HepG2 (cell line): ENCODE data around the gene XPO5. TPM values are rescaled to one million over a fixed set of nuclear protein-coding genes. Genes with fewer than 3 reads are reported as not detected.

ENCODE experiments used
- BORCS8-MEF2B ChIP-seq: sonication (generic); formaldehyde crosslinking; IDR thresholded peaks from 2 replicates; pipeline ENCODE4 v1.8.0; 2022; ENCODE audit warnings: mild to moderate bottlenecking, missing genetic modification reagents
- DR1 ChIP-seq: sonication (generic); formaldehyde crosslinking; IDR thresholded peaks from 2 replicates; pipeline ENCODE4 v1.8.0; 2021; ENCODE audit warnings: mild to moderate bottlenecking, missing genetic modification reagents, inconsistent platforms
- EP300 ChIP-seq, 3 experiments: sonication (generic) in 1 of 3; formaldehyde crosslinking in 1 of 3; IDR thresholded peaks; 2 replicates each; pipeline versions ENCODE4 v1.5.1 to v1.6.1; 2011 to 2020; ENCODE audit warnings: low read depth in 2 of 3, low read length in 2 of 3, borderline replicate concordance in 1 of 3, improper control_type of control experiment in 1 of 3, mild to moderate bottlenecking in 1 of 3, missing genetic modification reagents in 1 of 3, moderate library complexity in 1 of 3
- ETS1 ChIP-seq: sonication (generic); formaldehyde crosslinking; IDR thresholded peaks from 2 replicates; pipeline ENCODE4 v1.4.0; 2020; ENCODE audit warnings: missing genetic modification reagents
- FOXP1 ChIP-seq, 2 experiments: fragments of 450-650 bp in 1 of 2; IDR thresholded peaks; 2 replicates each; pipeline ENCODE4 v1.6.1; 2017 to 2018; ENCODE audit warnings: antibody characterized with exemption in 1 of 2
- GABPA ChIP-seq, 2 experiments: IDR thresholded peaks; 2 replicates each; pipeline ENCODE4 v1.6.1; 2011 to 2016; ENCODE audit warnings: low read depth in 2 of 2, low read length in 1 of 2, missing biosample characterization in 1 of 2, missing genetic modification characterization in 1 of 2
- HBP1 ChIP-seq: IDR thresholded peaks from 2 replicates; pipeline ENCODE4 v1.6.1; 2016; ENCODE audit warnings: low read depth, control low read depth
- HNRNPUL1 ChIP-seq: fragments of 200-400 bp; formaldehyde crosslinking; IDR thresholded peaks from 2 replicates; pipeline ENCODE4 v1.6.1; 2017; ENCODE audit warnings: low read depth, mild to moderate bottlenecking, low read length, moderate library complexity
- HOXA9 ChIP-seq: sonication (generic); formaldehyde crosslinking; IDR thresholded peaks from 2 replicates; pipeline ENCODE4 v1.8.1; 2022; ENCODE audit warnings: missing genetic modification reagents, mild to moderate bottlenecking, moderate library complexity, borderline replicate concordance
- JUN ChIP-seq: sonication (generic); formaldehyde crosslinking; IDR thresholded peaks from 2 replicates; pipeline ENCODE4 v1.4.0; 2020; ENCODE audit warnings: mild to moderate bottlenecking, missing genetic modification reagents
- KDM5B ChIP-seq: sonication (generic); formaldehyde crosslinking; IDR thresholded peaks from 2 replicates; pipeline ENCODE4 v1.4.0; 2020; ENCODE audit warnings: missing genetic modification reagents, mild to moderate bottlenecking, borderline replicate concordance
- KMT2A ChIP-seq: sonication (generic); formaldehyde crosslinking; IDR thresholded peaks from 2 replicates; pipeline ENCODE4 v1.4.0; 2020; ENCODE audit warnings: missing genetic modification reagents
- NCOA5 ChIP-seq: sonication (generic); formaldehyde crosslinking; IDR thresholded peaks from 2 replicates; pipeline ENCODE4 v1.4.0; 2020; ENCODE audit warnings: missing genetic modification reagents
- RFXAP ChIP-seq: sonication (generic); formaldehyde crosslinking; IDR thresholded peaks from 2 replicates; pipeline ENCODE4 v1.4.0; 2020; ENCODE audit warnings: missing genetic modification reagents, borderline replicate concordance
- SATB2 ChIP-seq: sonication (generic); formaldehyde crosslinking; IDR thresholded peaks from 2 replicates; pipeline ENCODE4 v1.5.0; 2020; ENCODE audit warnings: missing genetic modification reagents
- TCF7L2 ChIP-seq: IDR thresholded peaks from 2 replicates; pipeline ENCODE4 v1.6.1; 2011; ENCODE audit warnings: mild to moderate bottlenecking, low read depth, low read length, moderate library complexity
- TMF1 ChIP-seq: sonication (generic); formaldehyde crosslinking; IDR thresholded peaks from 2 replicates; pipeline ENCODE4 v1.8.1; 2022; ENCODE audit warnings: low read depth, missing genetic modification reagents
- XBP1 ChIP-seq: sonication (generic); formaldehyde crosslinking; IDR thresholded peaks from 2 replicates; pipeline ENCODE4 v1.5.0; 2020; ENCODE audit warnings: missing genetic modification reagents
- ZNF136 ChIP-seq: sonication (generic); formaldehyde crosslinking; IDR thresholded peaks from 2 replicates; pipeline ENCODE4 v1.8.1; 2022; ENCODE audit warnings: low read depth, mild to moderate bottlenecking, moderate library complexity, missing genetic modification reagents
- ZNF207 ChIP-seq: fragments of 450-650 bp; IDR thresholded peaks from 2 replicates; pipeline ENCODE4 v1.6.1; 2016; ENCODE audit warnings: antibody characterized with exemption, borderline replicate concordance
- ZNF292 ChIP-seq: sonication (generic); formaldehyde crosslinking; IDR thresholded peaks from 2 replicates; pipeline ENCODE4 v1.8.1; 2022; ENCODE audit warnings: mild to moderate bottlenecking, low read depth, missing genetic modification reagents, borderline replicate concordance
- ZNF546 ChIP-seq: sonication (generic); formaldehyde crosslinking; conservative IDR thresholded peaks from 2 replicates; pipeline ENCODE4 v1.8.1; 2023; ENCODE audit warnings: mild to moderate bottlenecking, missing genetic modification reagents
- ZNF709 ChIP-seq: sonication (generic); formaldehyde crosslinking; IDR thresholded peaks from 2 replicates; pipeline ENCODE4 v1.5.0; 2020; ENCODE audit warnings: mild to moderate bottlenecking, missing genetic modification reagents
- ZNF780A ChIP-seq: sonication (generic); formaldehyde crosslinking; IDR thresholded peaks from 2 replicates; pipeline ENCODE4 v1.8.0; 2022; ENCODE audit warnings: mild to moderate bottlenecking, missing genetic modification reagents, moderate library complexity
- ZNF784 ChIP-seq: sonication (generic); formaldehyde crosslinking; IDR thresholded peaks from 2 replicates; pipeline ENCODE4 v1.5.1; 2020; ENCODE audit warnings: missing genetic modification reagents, mild to moderate bottlenecking, borderline replicate concordance
- ZSCAN20 ChIP-seq: sonication (generic); formaldehyde crosslinking; IDR thresholded peaks from 2 replicates; pipeline ENCODE4 v1.4.0; 2020; ENCODE audit warnings: missing genetic modification reagents, mild to moderate bottlenecking, borderline replicate concordance
- ZSCAN22 ChIP-seq: sonication (generic); formaldehyde crosslinking; IDR thresholded peaks from 2 replicates; pipeline ENCODE4 v1.4.0; 2020; ENCODE audit warnings: mild to moderate bottlenecking, missing genetic modification reagents
- polyA plus RNA-seq, 8 experiments: library from polyadenylated mRNA; depleted of rRNA in 3 of 8; stranded (reverse) in 7 of 8; unstranded in 1 of 8; fragments of >200 nt; fragmentation: Illumina TruSeq in 4 of 8; extraction: Trizol in 4 of 8; gene quantifications; 2 replicates each; pipeline versions ENCODE4 v1.2.1 to v1.2.3, GENCODE V29; 2011 to 2016; ENCODE audit warnings: low read depth in 4 of 8, missing spikeins in 1 of 8, mixed read lengths in 1 of 8; ENCODE audit not compliant: insufficient read depth in 1 of 8
- total RNA-seq, 5 experiments: library from RNA; depleted of rRNA; stranded (reverse); fragments of >200 nt; fragmentation: Illumina TruSeq; extraction: Trizol; gene quantifications; 2 replicates each; pipeline ENCODE4 v1.2.3, GENCODE V29; 2016; ENCODE audit warnings: low read depth in 1 of 5

Gene XPO5
- total and polyA plus RNA-seq, 2 of the 13 experiments (the other 11 are each of a cell fraction or from before 2014, with no cell fraction given), result 52.2 to 68.0 TPM

GRCh38 chr6:43575772-43576551 lies at the start of gene XPO5, which contains the start of gene POLH (continued):
- TF ChIP-seq DR1 (CRISPR knock-in tag), result peak; percentile 85; the same call in 1 of the 2 replicates
- TF ChIP-seq HBP1, result peak; percentile 95
- peak; percentile 85 for TF ChIP-seq BORCS8-MEF2B (CRISPR knock-in tag)
- TF ChIP-seq HOXA9 (CRISPR knock-in tag), result peak; percentile 96
- TF ChIP-seq GABPA (IDR thresholded peaks at IDR 0.05; ENCODE audit: low read depth, low read length), result peak; percentile 72
- peak; percentile 39; the same call in 1 of the 2 replicates for TF ChIP-seq GABPA (CRISPR knock-in tag; IDR thresholded peaks at IDR 0.05; ENCODE audit: low read depth)
- TF ChIP-seq ZNF207, result no peak
- no peak for TF ChIP-seq FOXP1 (IDR thresholded peaks at IDR 0.05)
- TF ChIP-seq FOXP1 (CRISPR knock-in tag; IDR thresholded peaks at IDR 0.05), result no peak
- peak; percentile 96 for TF ChIP-seq ZSCAN20 (CRISPR knock-in tag)
- peak; percentile 92 for TF ChIP-seq ZNF780A (CRISPR knock-in tag)
- peak in 1 of 2 experiments; percentile 6; a peak in 1 of 4 replicates for TF ChIP-seq EP300 (IDR thresholded peaks at IDR 0.05; ENCODE audit: low read depth in 2 of 2, low read length in 2 of 2)
- TF ChIP-seq EP300 (CRISPR knock-in tag; IDR thresholded peaks at IDR 0.05; ENCODE audit: borderline replicate concordance), result no peak
- TF ChIP-seq ETS1 (CRISPR knock-in tag), result peak; percentile 98
- peak; percentile 58 for TF ChIP-seq JUN (CRISPR knock-in tag)
- TF ChIP-seq SATB2 (CRISPR knock-in tag), result peak; percentile 90
- TF ChIP-seq KDM5B, result peak; percentile 99
- peak; percentile 48; the same call in 1 of the 2 replicates for TF ChIP-seq ZNF784 (CRISPR knock-in tag)
- no peak for TF ChIP-seq NCOA5
- TF ChIP-seq RFXAP, result peak; percentile 88; the same call in 1 of the 2 replicates
- TF ChIP-seq TMF1 (CRISPR knock-in tag), result peak; percentile 96; the same call in 1 of the 2 replicates
- peak; percentile 74; the same call in 1 of the 2 replicates for TF ChIP-seq ZNF136 (CRISPR knock-in tag)
- no peak for TF ChIP-seq HNRNPUL1
- peak; percentile 96 for TF ChIP-seq ZNF709 (CRISPR knock-in tag)
- TF ChIP-seq KMT2A, result peak; percentile 94
- peak; percentile 91 for TF ChIP-seq XBP1
- TF ChIP-seq TCF7L2, result no peak
- peak; percentile 71; the same call in 1 of the 2 replicates for TF ChIP-seq ZSCAN22 (CRISPR knock-in tag)
- TF ChIP-seq ZNF292, result peak; percentile 81; the same call in 1 of the 2 replicates
- peak; percentile 87; the same call in 1 of the 2 replicates for TF ChIP-seq ZNF546 (CRISPR knock-in tag)
